Adrenal gland (tissue), 12 donors: ENCODE results near the gene FAM234A. TPM values are rescaled to one million over a fixed set of nuclear protein-coding genes. Genes with fewer than 3 reads are reported as not detected.

ENCODE experiments used
- DNase-seq, 7 donors: peaks; one replicate each; pipeline ENCODE4 v3.0.0-alpha.2; 2019 to 2020
- H3K27ac ChIP-seq, 5 donors: fragments of 200-600 bp; sonication (generic) in 4 of 5; 1 replicate in 3 of 5; 2 replicates in 2 of 5; pipeline versions ENCODE4 v1.5.1 to v1.8.0; 2016 to 2020; ENCODE audit warnings: mild to moderate bottlenecking in 1 of 5
- H3K27me3 ChIP-seq: fragments of 200-600 bp; 2 replicates; pipeline ENCODE4 v1.8.0; 2021
- H3K36me3 ChIP-seq, 2 donors: fragments of 200-600 bp; replicated peaks in 1 of 2; 1 replicate in 1 of 2; 2 replicates in 1 of 2; pipeline versions ENCODE4 v1.5.1 to v1.8.0; 2018 to 2022
- H3K4me1 ChIP-seq, 2 donors: fragments of 200-600 bp; replicated peaks in 1 of 2; 1 replicate in 1 of 2; 2 replicates in 1 of 2; pipeline versions ENCODE4 v1.5.1 to v1.8.0; 2018 to 2021
- H3K4me3 ChIP-seq, 4 donors: fragments of 200-600 bp; sonication (generic) in 3 of 4; one replicate each; pipeline ENCODE4 v1.5.1; 2016 to 2018
- H3K9me3 ChIP-seq, 3 donors: fragments of 200-600 bp; sonication (generic) in 1 of 3; replicated peaks in 1 of 3; 1 replicate in 2 of 3; 2 replicates in 1 of 3; pipeline versions ENCODE4 v1.5.1 to v1.8.0; 2016 to 2021
- CTCF ChIP-seq, 6 experiments: fragments of 450-650 bp in 4 of 6; fragments of 200-600 bp in 2 of 6; sonication (generic) in 1 of 6; IDR thresholded peaks; 1 replicate in 5 of 6; 2 replicates in 1 of 6; pipeline versions ENCODE4 v1.5.1 to v1.8.0; 2016 to 2021; ENCODE audit warnings: antibody characterized with exemption in 6 of 6, mild to moderate bottlenecking in 2 of 6, moderate library complexity in 1 of 6
- POLR2A ChIP-seq, 2 donors: fragments of 450-650 bp; IDR thresholded peaks; one replicate each; pipeline ENCODE4 v1.6.1; 2017; ENCODE audit warnings: antibody characterized with exemption in 2 of 2, mild to moderate bottlenecking in 2 of 2, moderate library complexity in 1 of 2
- WGBS, 4 donors: extraction: QIAGEN DNeasy Blood & Tissue Kit in 2 of 4; methylation state at CpG; one replicate each; pipeline versions ENCODE4 v1.1.5 to v1.1.7; 2013 to 2017; 5-methylcytosine and 5-hydroxymethylcytosine counted together
- intact Hi-C, 2 donors: fragments of 100-400 bp; cut with DNase I; formaldehyde crosslinking; loops; one replicate each; pipeline versions ENCODE4 v1.14.1 to v1.15.0; 2022 to 2023
- polyA plus RNA-seq, 3 donors: library from polyadenylated mRNA; stranded (reverse); fragments of 200-250 nt in 2 of 3; fragments of 350-450 nt in 1 of 3; fragmentation: Illumina TruSeq in 1 of 3; extraction: RNeasy Lipid Tissue Mini Kit (QIAGEN cat#74804) in 1 of 3; gene quantifications; one replicate each; pipeline ENCODE4 v1.2.3, GENCODE V29; 2013 to 2014
- total RNA-seq, 9 donors: library from RNA; depleted of rRNA in 4 of 9; stranded (reverse); fragments of >200 nt in 4 of 9; fragments of 120-200 nt in 1 of 9; fragmentation: NEBNext Ultra II Directional in 1 of 9; extraction: Animal tissue kit (Norgen Biotek cat#: 25700) in 1 of 9; gene quantifications; one replicate each; pipeline versions ENCODE4 v1.1.0 to v1.2.4, GENCODE V29; 2013 to 2023
- donor health status: healthy with polysubstance abuse.
- donor health status: Bipolar disorder and iron deficiency.
- donor health status: DM: yes; HTN: yes; CAD: no.
- donor health status: DM: no; HTN: no; CAD: no.
- donor health status: DM: no; HTN: no; CAD: no.
- donor health status: DM: yes; HTN: yes; CAD: no.

Gene FAM234A
- total and polyA plus RNA-seq, 12 donors: 60.2 to 207 (median 97.8) TPM

- 90 to 96% (median 91%) methylated on average over 9 to 22 of the region's 22 CpGs for WGBS, 4 donors
- intact Hi-C loops: no loop called here
- Histone ChIP-seq H3K4me3 (no peak overlapping the region), H3K27me3 (peaks cover 14% of the 10 kb centered on the region), H3K9me3 (no peaks in the 10 kb centered on the region), H3K36me3 (peaks cover 0 to 1% of the 10 kb centered on the region in 2 donors), H3K27ac (no peak overlapping the region), H3K4me1 (peaks cover 0 to 5% of the 10 kb centered on the region in 2 donors)
- no peak for DNase-seq
- TF ChIP-seq POLR2A (IDR thresholded peaks at IDR 0.05): no peak
- no peak for TF ChIP-seq CTCF (IDR thresholded peaks at IDR 0.05)
Observed at GRCh38 chr16:282491-282890, 47.9 kb downstream of the FAM234A start.

- 67 to 80% (median 76%) methylated on average over 8 to 25 of the region's 25 CpGs for WGBS, 4 donors
- intact Hi-C loops: no loop called here
- Histone ChIP-seq H3K4me1 (peaks cover 0 to 5% of the 10 kb centered on the region in 2 donors), H3K4me3 (no peak within 1 kb of the TSS), H3K27ac (no peak within 1 kb of the TSS), H3K9me3 (no peaks in the 10 kb centered on the region), H3K27me3 (peaks cover 14% of the 10 kb centered on the region), H3K36me3 (peaks cover 0 to 9% of the 10 kb centered on the region in 2 donors)
- TF ChIP-seq CTCF (IDR thresholded peaks at IDR 0.05) (no peak), POLR2A (IDR thresholded peaks at IDR 0.05) (no peak)
- DNase-seq: no peak
Observed at GRCh38 chr16:283033-283805, 48.6 kb downstream of the FAM234A start, which contains the start of gene PDIA2. Gene PDIA2, plus strand, starts transcription at chr16:283164. Its CDS starts 6 bp downstream, at chr16:283170.

GRCh38 chr16:284204-285120 lies 49.8 kb downstream of the FAM234A start:
- H3K27me3 ChIP-seq: peaks cover 14% of the 10 kb centered on the region
- H3K4me1 ChIP-seq: peaks cover 0 to 5% of the 10 kb centered on the region in 2 donors
- H3K27ac ChIP-seq: no peak overlapping the region
- H3K4me3 ChIP-seq: no peak overlapping the region
- no peak for DNase-seq
- H3K36me3 ChIP-seq: peaks cover 0 to 15% of the 10 kb centered on the region in 2 donors
- H3K9me3 ChIP-seq: no peaks in the 10 kb centered on the region
- TF ChIP-seq CTCF (IDR thresholded peaks at IDR 0.05) (no peak), POLR2A (IDR thresholded peaks at IDR 0.05) (no peak)
- 92 to 94% (median 94%) methylated on average over 23 to 52 of the region's 52 CpGs for WGBS, 4 donors
- intact Hi-C loops: no loop called here
